H4 (cell line): ENCODE results near the gene SNRPD3. TPM values are rescaled to one million over a fixed set of nuclear protein-coding genes. Genes with fewer than 3 reads are reported as not detected.
"Not testable (repeated sequence)": the region's sequence is repeated elsewhere in the genome, so short reads cannot be mapped to it uniquely, and the experiment has no call there.

Experiments
- DNase-seq: peaks from one replicate; pipeline ENCODE4 v3.0.0-alpha.2; 2015; ENCODE audit warnings: low spot score
- total RNA-seq: library from RNA; depleted of rRNA; stranded (reverse); fragments of >200 nt; shearing (Covaris generic); gene quantifications from 2 replicates; pipeline ENCODE4 v1.2.3, GENCODE V29; 2014

The SNRPD3 gene
- total RNA-seq, 1 experiment from 2014 or later, result 261 TPM

- no peak for DNase-seq
These were observed 36.5 kb downstream of the SNRPD3 start for GRCh38 chr22:24592058-24592850.

GRCh38 chr22:24592851-24593558, 37.2 kb downstream of the SNRPD3 start, which contains the start of gene LRRC75B:
LRRC75B (minus strand) TSS chr22:24593073; CDS start chr22:24593039, 34 bp downstream.
- DNase-seq, result peak; percentile 62

DNA sequence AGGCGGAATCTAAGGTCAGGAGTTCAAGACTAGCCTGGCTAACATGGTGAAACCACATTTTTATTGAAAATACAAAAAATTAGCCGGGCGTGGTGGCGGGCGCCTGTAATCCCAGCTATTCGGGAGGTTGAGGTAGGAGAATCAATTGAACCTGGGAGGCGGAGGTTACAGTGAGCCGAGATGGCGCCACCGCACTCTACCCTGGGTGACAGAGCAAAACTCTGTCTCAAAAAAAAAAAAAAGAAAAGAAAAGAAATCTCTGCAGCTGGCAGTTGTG, 37.7 kb downstream of the SNRPD3 start:
- DNase-seq, result not testable (repeated sequence)

GRCh38 chr22:24593836-24594568, 38.2 kb downstream of the SNRPD3 start:
- DNase-seq, result no peak

GRCh38 chr22:24594569-24595120, 38.8 kb downstream of the SNRPD3 start:
- no peak for DNase-seq

DNA sequence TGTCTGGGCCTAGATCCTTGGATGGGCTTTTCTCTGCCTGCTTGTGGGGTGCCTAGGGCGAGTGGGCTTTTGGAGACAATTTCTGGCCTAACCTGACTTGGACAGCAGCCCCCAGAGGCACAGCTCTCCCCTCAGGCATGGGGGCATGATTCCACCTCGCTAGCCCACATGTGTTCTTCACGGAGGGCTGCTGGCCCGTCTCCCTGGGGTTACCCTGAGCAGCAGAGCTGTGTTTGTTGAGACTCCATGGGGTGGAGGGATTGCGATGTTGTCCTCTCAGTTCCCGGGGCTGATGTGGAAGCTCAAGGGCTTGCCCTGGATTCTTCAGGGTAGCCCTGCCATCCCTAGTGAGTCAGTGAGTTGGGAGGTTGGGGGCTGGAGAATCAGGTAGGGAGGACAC, 39.4 kb downstream of the SNRPD3 start:
- no peak for DNase-seq

DNA sequence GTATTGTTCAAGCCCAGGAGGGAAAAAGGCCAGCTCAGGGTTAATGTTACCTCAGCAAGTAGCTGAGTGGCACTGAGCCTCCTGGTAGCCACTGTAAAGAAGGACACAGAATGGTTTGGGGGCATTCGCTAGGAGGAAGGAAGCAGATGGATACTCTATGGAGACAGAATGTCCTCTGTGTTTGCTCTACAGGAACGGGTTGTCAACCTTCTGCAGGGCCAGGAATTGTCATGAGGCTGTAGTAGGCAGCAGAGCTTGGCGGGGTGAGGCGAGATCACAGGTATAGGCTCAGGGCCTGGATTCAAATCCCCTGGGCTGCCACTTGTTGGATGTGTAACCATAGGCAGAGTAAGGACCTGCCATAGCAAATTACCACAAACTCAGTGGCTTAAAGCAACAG, 40.1 kb downstream of the SNRPD3 start:
- no peak for DNase-seq

- DNase-seq, result not testable (repeated sequence)
These were observed 41.3 kb downstream of the SNRPD3 start for GRCh38 chr22:24597076-24597475.

- no peak for DNase-seq
These were observed 43.7 kb downstream of the SNRPD3 start for GRCh38 chr22:24599514-24599913.

DNA sequence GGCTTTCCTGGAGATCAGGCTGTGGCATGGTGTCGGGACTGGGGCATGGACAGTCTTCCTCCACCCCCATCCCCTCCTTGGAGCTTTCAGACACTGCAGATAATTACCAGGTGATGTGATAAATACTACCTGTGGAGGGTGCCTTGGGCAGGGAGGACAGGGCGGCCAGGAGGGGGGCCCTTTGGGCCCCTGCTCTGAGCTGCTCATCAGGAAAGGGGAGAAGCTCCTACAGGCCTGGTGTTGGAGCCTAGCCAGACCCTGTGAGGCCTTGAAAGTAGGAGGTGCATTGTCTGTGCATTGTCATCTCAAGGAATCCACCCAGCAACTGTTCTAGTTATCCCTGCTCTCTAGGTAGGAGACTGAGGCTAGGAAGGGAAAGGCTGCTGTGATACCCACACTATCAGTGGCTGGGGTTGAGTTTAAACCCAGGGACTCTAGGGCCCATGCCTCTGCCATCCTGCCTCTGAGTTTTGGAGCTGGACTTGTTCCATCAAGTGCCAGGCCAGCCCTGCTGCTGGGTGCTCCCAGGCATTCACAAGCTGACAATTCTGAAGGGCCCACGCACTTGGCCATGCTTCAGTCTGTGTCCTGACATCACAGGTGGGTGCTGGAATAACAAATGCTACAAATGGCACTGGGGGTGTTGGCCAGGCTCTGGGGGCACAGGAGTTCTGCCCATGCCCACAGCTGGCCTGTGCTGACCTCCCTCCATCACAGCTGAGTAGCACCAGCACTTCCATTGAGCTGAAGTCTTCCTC, 44.3 kb downstream of the SNRPD3 start:
- DNase-seq, result not testable (repeated sequence)

DNA sequence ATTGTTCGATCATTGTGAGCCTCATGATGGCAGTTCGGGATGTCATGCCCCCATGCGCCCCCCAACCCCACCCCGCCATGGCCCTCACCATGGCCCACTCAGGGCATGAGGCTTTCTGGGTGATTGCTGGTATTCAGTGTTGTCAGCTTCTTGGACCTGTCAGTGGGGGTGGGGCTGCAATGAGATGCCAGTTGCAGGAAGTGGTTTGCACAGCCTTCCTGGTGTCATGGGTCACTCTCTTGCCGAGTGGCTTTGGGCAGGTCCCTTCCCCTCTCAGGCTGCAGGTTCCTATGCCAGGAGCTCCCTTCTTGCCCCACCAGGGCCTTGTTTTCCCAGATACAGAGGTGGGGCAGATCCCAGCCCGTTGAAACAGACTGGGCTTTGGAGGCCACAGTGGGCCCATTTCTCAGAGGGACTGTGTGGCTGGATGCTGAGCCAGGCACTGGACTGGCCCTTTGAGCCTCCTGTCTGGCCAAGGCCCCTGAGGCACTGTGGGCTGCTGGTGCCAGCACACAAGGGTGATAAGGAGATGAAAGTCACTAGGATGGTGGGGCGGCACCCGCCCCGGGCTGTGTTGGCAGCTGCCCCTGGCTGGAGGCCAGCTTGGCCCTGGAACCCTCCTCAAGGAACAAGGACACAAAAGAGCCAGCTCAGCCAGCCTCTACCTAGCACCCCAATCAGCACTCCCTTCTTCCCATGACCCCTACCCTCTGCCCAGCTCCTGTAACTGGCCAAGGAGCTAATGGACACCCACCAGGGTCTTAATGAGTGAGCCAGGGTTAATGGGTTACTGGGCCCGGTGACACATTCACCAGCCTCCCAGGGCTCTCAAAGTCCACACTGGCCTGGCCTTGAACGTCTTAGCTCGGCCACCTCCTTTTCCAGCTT, 45.7 kb downstream of the SNRPD3 start:
- no peak for DNase-seq

DNA sequence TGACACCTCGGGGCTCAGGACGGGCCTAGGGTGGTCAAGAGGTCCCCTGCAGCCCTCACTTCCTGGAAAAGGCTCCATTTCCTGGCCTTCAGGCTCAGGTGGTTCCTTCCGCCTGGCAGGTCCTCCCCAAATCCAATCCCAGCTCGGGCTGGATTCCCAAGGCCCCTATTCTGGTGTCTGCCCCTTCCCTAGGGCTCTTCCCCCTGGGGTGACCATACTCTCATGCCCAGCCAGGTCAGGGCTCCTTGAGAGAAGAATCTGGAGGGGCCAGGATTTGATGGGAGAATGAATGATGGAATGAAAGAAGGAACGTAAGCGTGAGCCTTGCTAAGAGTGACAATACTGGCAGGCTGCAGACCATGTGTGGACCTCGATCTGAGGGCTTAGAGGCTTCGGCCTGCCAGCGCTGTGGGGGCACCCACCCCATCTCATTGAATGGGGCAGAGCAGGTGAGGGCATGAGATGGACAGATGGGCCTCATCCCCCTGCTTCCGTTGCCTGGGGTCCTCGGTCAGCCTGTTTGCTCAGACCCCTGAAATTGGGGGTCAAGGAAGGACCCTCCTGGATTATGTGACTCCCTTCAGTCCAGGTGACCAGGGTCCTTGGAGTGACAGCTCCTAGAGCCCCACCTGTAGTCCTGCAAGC, 46.4 kb downstream of the SNRPD3 start:
- DNase-seq, result not testable (repeated sequence)

DNA sequence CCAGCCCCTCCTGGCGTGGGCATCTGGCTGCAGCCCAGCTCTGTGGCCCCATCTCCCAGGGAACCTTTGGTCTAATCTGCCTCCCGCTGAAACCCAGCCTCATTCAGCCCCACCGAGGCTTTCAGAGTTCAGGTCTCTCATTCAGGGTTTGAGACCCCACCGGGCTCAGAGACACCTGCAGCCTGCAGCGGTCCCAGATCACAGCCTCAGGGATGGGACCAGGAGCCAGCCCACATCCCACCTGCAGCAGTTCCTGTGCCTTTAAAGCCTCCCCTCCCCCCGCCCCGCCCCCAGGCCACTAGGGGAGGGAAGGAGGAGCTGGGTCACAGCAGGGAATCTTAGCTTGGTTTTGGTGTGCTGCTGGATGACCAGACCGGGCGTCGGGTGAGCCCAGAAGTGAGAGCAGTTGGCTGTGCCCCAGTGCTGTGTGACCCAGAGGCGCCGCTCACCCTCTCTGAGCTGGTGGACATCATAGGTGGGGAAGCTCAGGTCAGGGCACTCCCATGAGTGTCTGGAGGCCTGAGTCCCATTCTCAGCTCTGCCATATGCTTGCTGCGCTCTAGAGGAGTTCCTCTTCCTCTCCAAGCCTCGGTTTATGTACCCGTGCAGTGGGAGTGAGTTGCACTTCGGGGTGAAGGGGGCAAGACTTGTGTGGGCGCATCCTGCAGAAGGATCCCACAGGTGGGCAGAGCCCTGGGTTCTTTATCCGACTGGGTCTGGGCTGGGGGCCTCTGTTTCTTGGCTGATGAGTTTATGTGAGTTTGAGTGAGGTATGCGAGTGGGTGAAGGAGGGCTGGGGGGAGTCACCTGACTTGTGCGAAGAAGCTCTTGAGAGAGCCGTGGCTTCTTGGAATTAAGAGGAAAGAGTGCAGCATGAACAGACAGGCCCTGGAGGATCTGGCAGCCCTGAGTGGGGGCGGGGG, 47.3 kb downstream of the SNRPD3 start, which contains the start of gene GGT1:
GGT1 (plus strand) TSS at position 347 of the 923 bp plus-strand sequence. CDS start 7,889 bp downstream, outside the sequence.
- DNase-seq, result not testable (repeated sequence)

DNA sequence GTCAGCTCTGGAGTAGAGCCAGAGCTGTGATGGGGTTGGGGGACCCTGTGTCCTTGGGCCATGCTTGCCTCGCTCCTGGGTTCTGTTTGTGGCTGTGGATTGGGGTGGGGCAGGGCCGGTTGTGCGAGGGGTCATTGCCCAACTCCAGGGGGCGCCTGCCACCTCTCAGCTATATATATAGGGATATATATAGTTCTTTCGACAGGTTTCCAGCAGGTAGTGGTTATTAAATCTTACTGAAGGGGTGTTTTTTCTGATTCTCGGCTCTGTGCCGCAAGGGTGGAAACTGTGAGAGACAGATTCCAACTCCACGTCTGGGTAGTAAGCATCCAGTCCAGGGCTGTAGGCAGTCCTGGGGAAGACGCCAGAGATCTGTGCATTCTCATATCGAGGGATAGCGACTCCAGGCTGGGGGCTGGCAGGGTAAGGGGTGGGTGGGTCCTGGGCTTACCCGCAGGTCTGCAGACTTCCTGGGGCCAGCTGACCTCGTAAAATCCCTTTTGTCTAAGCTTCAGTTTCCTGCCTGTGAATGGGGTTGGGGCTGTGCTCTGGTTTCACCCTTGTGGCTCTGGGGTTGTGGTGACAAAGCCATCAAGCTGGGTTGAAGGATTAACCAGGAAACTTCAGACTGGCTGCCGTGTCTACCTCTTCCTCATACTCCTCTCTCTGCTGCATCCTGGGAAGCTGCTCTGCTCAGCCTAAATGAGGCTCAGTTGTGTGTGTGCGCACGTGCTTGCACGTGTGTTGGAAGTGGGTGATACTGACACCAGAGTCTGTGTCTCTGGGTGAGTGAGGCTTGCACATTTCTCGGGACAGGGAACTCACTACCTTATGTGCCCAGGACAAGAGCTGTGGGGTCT, 48.2 kb downstream of the SNRPD3 start:
- DNase-seq, result not testable (repeated sequence)

GRCh38 chr22:24606340-24606739, 50.5 kb downstream of the SNRPD3 start:
- DNase-seq, result not testable (repeated sequence)

GRCh38 chr22:24607429-24607983, 51.7 kb downstream of the SNRPD3 start:
- DNase-seq, result peak; percentile 47

GRCh38 chr22:24608327-24608726, 52.5 kb downstream of the SNRPD3 start:
- not testable (repeated sequence) for DNase-seq
